ENCODE results near the gene LMBRD1.

LMBRD1 gene

DNA sequence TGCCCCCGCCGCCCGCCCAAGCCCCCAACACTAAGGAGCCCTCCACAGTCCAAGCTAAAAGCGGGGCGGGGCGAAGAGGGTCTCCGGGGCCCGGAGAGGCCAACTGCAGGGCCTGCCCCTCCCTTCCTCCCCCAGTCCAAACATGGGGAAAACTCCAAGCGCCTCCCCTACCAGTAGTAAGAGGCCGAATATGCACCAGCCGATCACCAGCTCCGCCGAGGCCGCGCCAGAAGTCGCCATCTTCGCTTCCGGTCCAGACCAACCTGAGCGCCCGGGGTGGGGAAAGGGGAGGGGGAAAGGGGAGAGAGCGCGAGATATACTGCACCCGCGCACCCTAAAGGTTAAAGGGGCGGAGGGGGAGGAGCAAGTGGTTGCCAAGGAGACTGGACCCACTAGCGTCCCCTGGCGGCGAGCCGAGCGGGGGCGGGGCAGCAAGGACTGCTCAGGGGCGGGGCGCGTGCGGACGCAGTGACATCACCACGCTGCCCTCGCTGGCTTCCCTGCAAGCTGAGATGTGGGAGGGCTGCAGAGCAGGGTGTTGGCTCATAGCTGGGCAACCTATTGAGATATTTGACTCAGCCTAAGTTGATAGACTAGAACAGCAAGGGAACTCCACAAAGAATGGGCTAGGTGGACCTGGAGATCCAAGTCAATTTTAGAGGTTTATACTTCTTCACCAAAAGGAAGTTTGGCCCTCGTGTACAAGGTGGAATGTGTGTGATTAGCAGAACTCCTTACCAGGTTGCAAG, at the start of gene LMBRD1:
Gene LMBRD1 (minus strand): TSS at position 369 of the 749 bp plus-strand sequence. CDS start 129 bp downstream, at position 240.
- no peaks in the 10 kb centered on the region for H3K4me1 ChIP-seq (ENCODE audit: insufficient read depth, insufficient read length)
- H3K9me3 ChIP-seq (ENCODE audit: insufficient read depth, low read length) = no peaks in the 10 kb centered on the region
- H3K4me3 ChIP-seq (ENCODE audit: insufficient read length, low read depth) = peak within 1 kb of the TSS; percentile 71
- no peaks in the 10 kb centered on the region for H3K27me3 ChIP-seq (ENCODE audit: insufficient read depth, insufficient read length)
- TF ChIP-seq ZNF274 (IDR thresholded peaks at IDR 0.05; ENCODE audit: low read depth, low read length) = no peak
- no peak for TF ChIP-seq YY1 (IDR thresholded peaks at IDR 0.05; ENCODE audit: insufficient read depth, insufficient read length)
- TF ChIP-seq SUZ12 (IDR thresholded peaks at IDR 0.05; ENCODE audit: extremely low read depth, insufficient read depth, insufficient read length) = no peak
- H3K9ac ChIP-seq (ENCODE audit: insufficient read length, low read depth) = peak within 1 kb of the TSS; percentile 56
- DNase-seq (ENCODE audit: low read depth, low spot score) = peak; percentile 92
- H3K36me3 ChIP-seq (ENCODE audit: insufficient read depth, insufficient read length, low read length) = no peaks in the 10 kb centered on the region

DNA sequence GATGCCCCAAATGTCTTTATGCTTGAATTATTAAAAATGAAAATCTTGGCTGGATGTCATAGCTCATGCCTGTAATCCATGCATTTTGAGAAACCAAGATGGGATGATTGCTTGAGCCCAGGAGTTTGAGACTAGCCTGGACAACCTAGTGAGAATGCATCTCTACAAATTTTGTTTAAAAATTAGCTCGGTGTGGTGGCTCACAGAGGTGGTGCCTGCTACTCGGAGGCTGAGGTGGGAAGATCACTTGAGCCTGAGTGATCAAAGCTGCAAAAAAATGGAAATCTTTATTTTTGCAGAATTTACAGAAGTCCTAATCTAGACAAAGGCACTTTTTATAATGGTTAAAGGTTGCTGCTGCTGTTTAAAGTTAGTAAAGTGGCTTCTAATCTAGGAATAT, 49.5 kb upstream of the LMBRD1 start:
- Histone ChIP-seq H3K9ac (ENCODE audit: insufficient read length, low read depth) (no peak overlapping the region), H3K4me3 (ENCODE audit: insufficient read length, low read depth) (no peak overlapping the region), H3K4me1 (ENCODE audit: insufficient read depth, insufficient read length) (no peaks in the 10 kb centered on the region), H3K36me3 (ENCODE audit: insufficient read depth, insufficient read length, low read length) (no peaks in the 10 kb centered on the region), H3K9me3 (ENCODE audit: insufficient read depth, low read length) (no peaks in the 10 kb centered on the region), H3K27me3 (ENCODE audit: insufficient read depth, insufficient read length) (no peaks in the 10 kb centered on the region)
- no peak for DNase-seq (ENCODE audit: low read depth, low spot score)
- TF ChIP-seq YY1 (IDR thresholded peaks at IDR 0.05; ENCODE audit: insufficient read depth, insufficient read length) (no peak), SUZ12 (IDR thresholded peaks at IDR 0.05; ENCODE audit: extremely low read depth, insufficient read depth, insufficient read length) (no peak)

DNA sequence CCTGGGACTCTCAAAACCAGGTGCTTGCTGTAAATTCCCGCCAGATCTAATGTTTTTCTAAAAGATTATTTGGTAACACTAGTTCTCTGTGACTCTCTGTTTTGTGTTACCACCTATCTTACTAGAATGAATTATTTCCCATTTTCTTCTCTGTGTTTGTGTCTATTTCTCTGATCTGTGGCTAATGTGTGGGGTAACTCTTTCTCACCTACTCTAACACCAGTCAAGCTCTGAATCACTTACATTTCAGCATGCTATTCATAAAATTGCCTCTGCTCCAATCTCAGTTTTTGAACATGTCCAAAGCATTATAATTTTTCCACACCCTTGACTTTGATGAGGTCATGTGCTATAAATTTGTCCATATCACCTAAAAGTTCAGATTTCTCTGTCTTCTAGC, 46.4 kb upstream of the LMBRD1 start:
- no peak for DNase-seq (ENCODE audit: low read depth, low spot score)
- Histone ChIP-seq H3K27me3 (ENCODE audit: insufficient read depth, insufficient read length) (no peaks in the 10 kb centered on the region), H3K36me3 (ENCODE audit: insufficient read depth, insufficient read length, low read length) (no peaks in the 10 kb centered on the region), H3K4me1 (ENCODE audit: insufficient read depth, insufficient read length) (no peaks in the 10 kb centered on the region), H3K4me3 (ENCODE audit: insufficient read length, low read depth) (no peak overlapping the region), H3K9me3 (ENCODE audit: insufficient read depth, low read length) (no peaks in the 10 kb centered on the region), H3K9ac (ENCODE audit: insufficient read length, low read depth) (no peak overlapping the region)
- no peak for TF ChIP-seq YY1 (IDR thresholded peaks at IDR 0.05; ENCODE audit: insufficient read depth, insufficient read length)
- TF ChIP-seq ZNF274 (IDR thresholded peaks at IDR 0.05; ENCODE audit: low read depth, low read length) = no peak
- no peak for TF ChIP-seq SUZ12 (IDR thresholded peaks at IDR 0.05; ENCODE audit: extremely low read depth, insufficient read depth, insufficient read length)

DNA sequence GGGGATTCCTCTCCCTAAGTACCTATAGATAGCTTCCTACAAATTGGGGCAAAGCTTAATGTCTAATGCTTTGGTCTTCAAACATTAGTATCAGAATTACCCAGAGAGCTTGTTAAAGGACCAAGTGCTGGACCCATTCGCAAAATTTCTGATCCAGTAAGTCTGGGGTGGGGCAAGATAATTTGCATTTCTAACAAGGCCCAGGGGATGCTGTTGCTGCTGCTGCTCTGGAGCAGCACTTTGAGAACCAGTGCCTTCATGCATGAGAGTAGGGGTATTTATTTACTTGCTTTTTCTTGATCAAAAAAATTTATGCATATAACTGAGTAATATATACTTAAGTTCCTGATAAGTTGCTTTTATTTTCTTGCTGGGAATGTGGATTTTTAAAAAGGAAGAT, 45.1 kb upstream of the LMBRD1 start:
- Histone ChIP-seq H3K4me1 (ENCODE audit: insufficient read depth, insufficient read length) (no peaks in the 10 kb centered on the region), H3K4me3 (ENCODE audit: insufficient read length, low read depth) (no peak overlapping the region)
- no peak for TF ChIP-seq YY1 (IDR thresholded peaks at IDR 0.05; ENCODE audit: insufficient read depth, insufficient read length)
- TF ChIP-seq SUZ12 (IDR thresholded peaks at IDR 0.05; ENCODE audit: extremely low read depth, insufficient read depth, insufficient read length) = no peak
- no peak for TF ChIP-seq ZNF274 (IDR thresholded peaks at IDR 0.05; ENCODE audit: low read depth, low read length)

DNA sequence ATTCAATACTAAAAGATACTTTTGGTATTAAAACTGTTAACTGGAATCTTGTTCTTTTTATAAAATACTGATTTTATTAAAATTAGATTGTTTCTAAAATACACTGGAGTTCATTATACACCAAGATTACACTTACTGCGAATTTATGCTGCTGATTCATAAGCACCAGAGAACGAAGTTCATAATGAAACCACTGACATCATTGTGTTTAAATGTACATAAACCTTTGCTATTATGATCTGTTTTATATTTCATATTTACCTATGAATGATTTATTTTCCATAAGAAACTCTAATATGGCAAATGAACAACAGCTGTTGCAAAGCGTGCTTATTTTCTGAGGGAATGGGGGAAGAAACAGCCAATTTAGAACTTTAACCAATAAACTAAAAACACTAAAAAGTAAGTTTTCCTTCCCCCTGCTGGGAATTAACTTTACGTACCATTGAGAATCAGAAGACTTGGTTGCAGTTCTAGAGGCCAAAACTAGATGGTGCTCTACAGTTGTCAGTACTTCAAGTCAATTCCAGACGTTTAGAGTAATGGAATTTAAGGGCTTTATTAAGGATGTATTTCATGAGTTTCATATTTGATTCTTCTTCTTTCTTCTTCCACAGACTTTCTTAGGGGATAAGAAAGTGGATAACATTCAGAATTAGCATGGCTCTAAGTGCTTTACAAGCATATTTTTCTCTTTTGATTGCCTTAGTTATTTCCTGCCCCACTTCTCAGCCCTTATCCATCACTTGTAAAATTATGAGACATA, 38.8 kb upstream of the LMBRD1 start:
- no peak for TF ChIP-seq SUZ12 (IDR thresholded peaks at IDR 0.05; ENCODE audit: extremely low read depth, insufficient read depth, insufficient read length)
- no peak for TF ChIP-seq ZNF274 (IDR thresholded peaks at IDR 0.05; ENCODE audit: low read depth, low read length)
- TF ChIP-seq YY1 (IDR thresholded peaks at IDR 0.05; ENCODE audit: insufficient read depth, insufficient read length) = no peak
- no peak for DNase-seq (ENCODE audit: low read depth, low spot score)
- H3K4me1 ChIP-seq (ENCODE audit: insufficient read depth, insufficient read length) = no peaks in the 10 kb centered on the region
- H3K9me3 ChIP-seq (ENCODE audit: insufficient read depth, low read length) = no peaks in the 10 kb centered on the region
- no peak overlapping the region for H3K4me3 ChIP-seq (ENCODE audit: insufficient read length, low read depth)
- no peaks in the 10 kb centered on the region for H3K36me3 ChIP-seq (ENCODE audit: insufficient read depth, insufficient read length, low read length)
- H3K27me3 ChIP-seq (ENCODE audit: insufficient read depth, insufficient read length) = no peaks in the 10 kb centered on the region
- H3K9ac ChIP-seq (ENCODE audit: insufficient read length, low read depth) = no peak overlapping the region

More for the DNA sequence above, 45.1 kb upstream of the LMBRD1 start:
- no peaks in the 10 kb centered on the region for H3K27me3 ChIP-seq (ENCODE audit: insufficient read depth, insufficient read length)
- no peaks in the 10 kb centered on the region for H3K9me3 ChIP-seq (ENCODE audit: insufficient read depth, low read length)
- DNase-seq (ENCODE audit: low read depth, low spot score) = no peak
- H3K36me3 ChIP-seq (ENCODE audit: insufficient read depth, insufficient read length, low read length) = no peaks in the 10 kb centered on the region
- H3K9ac ChIP-seq (ENCODE audit: insufficient read length, low read depth) = no peak overlapping the region

DNA sequence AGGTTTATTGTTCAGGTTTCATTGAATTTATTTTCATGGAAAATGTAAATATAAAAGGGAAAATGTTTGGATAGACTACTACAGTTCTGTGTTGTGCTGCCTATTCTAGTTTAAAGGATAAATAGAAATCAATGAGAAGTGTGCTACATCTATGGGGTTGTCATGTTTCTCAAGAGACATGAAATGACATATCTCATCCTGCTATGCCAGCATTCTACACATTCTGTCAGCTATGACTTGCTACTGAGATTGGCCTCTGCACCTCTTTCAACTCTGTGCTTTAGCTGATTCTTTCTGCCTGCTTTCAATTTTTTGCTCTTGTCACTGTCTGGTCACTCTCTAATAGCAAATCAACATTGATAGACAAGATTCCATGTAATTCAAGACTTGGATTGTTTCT, 35.7 kb upstream of the LMBRD1 start:
- H3K36me3 ChIP-seq (ENCODE audit: insufficient read depth, insufficient read length, low read length) = no peaks in the 10 kb centered on the region
- no peak overlapping the region for H3K9ac ChIP-seq (ENCODE audit: insufficient read length, low read depth)
- no peak for DNase-seq (ENCODE audit: low read depth, low spot score)
- H3K9me3 ChIP-seq (ENCODE audit: insufficient read depth, low read length) = no peaks in the 10 kb centered on the region
- H3K4me1 ChIP-seq (ENCODE audit: insufficient read depth, insufficient read length) = no peaks in the 10 kb centered on the region
- H3K27me3 ChIP-seq (ENCODE audit: insufficient read depth, insufficient read length) = no peaks in the 10 kb centered on the region
- H3K4me3 ChIP-seq (ENCODE audit: insufficient read length, low read depth) = no peak overlapping the region
- TF ChIP-seq YY1 (IDR thresholded peaks at IDR 0.05; ENCODE audit: insufficient read depth, insufficient read length) = no peak
- TF ChIP-seq SUZ12 (IDR thresholded peaks at IDR 0.05; ENCODE audit: extremely low read depth, insufficient read depth, insufficient read length) = no peak
- TF ChIP-seq ZNF274 (IDR thresholded peaks at IDR 0.05; ENCODE audit: low read depth, low read length) = no peak

DNA sequence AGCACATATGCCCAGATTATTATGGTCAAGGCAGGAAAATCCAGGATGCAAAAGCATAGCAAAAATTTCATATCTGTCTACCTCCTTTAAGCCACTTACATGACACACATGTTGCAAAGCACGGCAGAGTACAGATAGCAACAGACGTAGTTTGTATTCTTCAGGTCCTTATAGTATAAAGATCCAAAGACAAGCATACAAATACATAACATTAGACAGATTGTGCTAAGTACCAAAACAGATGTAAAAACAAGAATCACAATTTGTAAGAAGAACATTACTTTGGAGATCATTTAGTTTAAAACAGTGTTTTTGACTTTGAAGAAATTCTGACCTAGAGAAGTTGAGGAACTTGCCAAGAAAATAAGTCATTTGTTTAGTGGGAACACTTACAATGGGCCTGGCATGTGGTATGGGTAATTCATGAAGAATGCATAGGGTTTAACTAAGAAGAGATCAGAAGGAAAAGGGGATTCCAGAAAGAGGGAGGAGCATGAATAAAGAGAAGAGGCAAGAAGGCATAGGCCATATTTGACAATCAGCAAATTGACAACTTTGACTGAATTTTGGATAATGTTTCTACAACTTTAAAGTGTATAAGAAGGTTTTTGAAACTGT, 30.6 kb upstream of the LMBRD1 start:
- Histone ChIP-seq H3K36me3 (ENCODE audit: insufficient read depth, insufficient read length, low read length) (no peaks in the 10 kb centered on the region), H3K9ac (ENCODE audit: insufficient read length, low read depth) (no peak overlapping the region), H3K27me3 (ENCODE audit: insufficient read depth, insufficient read length) (no peaks in the 10 kb centered on the region), H3K4me1 (ENCODE audit: insufficient read depth, insufficient read length) (no peaks in the 10 kb centered on the region), H3K9me3 (ENCODE audit: insufficient read depth, low read length) (no peaks in the 10 kb centered on the region), H3K4me3 (ENCODE audit: insufficient read length, low read depth) (no peak overlapping the region)
- DNase-seq (ENCODE audit: low read depth, low spot score) = no peak
- TF ChIP-seq YY1 (IDR thresholded peaks at IDR 0.05; ENCODE audit: insufficient read depth, insufficient read length) (no peak), ZNF274 (IDR thresholded peaks at IDR 0.05; ENCODE audit: low read depth, low read length) (no peak), SUZ12 (IDR thresholded peaks at IDR 0.05; ENCODE audit: extremely low read depth, insufficient read depth, insufficient read length) (no peak)

Data from NT2/D1 (cell line).